ENCODE data around the gene BGLAP. TPM values are rescaled to one million over a fixed set of nuclear protein-coding genes. Genes with fewer than 3 reads are reported as not detected.
A peak's percentile ranks its signal among the peaks of the same experiment; 100 is the strongest.

BGLAP gene
- total RNA-seq, 1 experiment from 2014 or later = 2.3 TPM

DNA sequence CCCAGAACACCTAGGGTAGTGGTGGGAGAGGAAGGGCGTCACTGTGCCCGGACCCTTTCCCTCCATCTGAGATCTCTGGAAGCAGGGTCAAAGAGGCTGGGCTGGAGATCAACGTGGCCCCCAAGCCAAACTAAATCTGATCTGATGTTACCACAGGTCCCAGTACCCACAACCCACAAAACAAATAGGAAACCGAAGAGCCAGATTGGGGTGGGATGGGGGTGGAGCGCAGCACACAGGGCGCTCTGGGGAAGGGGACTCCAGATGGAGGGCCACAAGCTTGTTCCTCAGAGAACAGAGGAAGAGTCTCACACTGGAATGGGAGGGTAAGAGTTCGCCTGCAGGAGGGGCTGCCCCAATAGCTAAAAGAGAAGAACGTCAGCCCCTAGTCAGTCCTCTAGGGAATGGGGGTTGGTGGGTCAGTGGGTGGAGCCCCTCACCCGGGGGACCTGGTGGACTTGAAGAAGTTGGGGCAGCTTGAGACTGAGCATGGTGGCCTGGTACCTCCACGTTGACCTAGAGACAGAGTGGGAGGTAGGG, 4.3 kb downstream of the BGLAP start (continued):
- TF ChIP-seq NR1H2 (CRISPR knock-in tag; IDR thresholded peaks at IDR 0.05) = no peak

DNA sequence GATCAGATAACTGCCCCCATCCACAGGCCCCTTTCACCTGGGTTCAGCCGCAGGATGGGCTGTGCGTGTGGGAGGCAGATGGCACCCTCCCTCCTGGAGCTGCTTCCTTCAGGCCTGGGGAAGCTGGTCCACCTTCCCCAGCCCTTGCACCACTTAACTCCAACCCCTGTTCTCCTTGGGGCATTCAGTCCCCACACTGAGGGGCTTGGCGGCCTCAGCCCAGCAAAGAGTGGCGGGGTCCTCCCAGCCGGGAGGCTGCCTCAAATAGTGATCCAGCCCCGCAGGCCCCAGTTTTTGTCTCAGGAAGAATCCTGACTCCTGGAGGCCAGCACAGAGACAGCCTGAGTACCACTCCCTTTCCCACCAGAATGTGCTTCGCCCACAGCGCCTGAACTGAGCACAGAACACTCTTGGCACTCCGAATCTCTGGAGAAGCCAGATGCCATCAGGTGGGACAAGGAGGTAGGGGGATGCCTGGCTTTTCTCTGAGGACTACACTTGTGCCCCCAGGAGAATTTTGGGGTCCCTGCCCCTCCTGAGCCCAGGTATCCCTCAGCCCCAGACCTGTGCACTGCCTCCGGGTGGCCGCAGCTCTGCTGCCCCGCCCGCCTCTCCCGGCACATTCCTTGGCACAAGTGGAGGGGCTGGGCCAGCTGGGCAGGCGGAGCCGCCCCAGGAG, 4.9 kb downstream of the BGLAP start:
- Mint-ChIP-seq H3K4me3 (no peak overlapping the region), H3K27ac (no peak overlapping the region), H3K36me3 (peaks cover 22% of the 10 kb centered on the region), H3K4me1 (peaks cover 22% of the 10 kb centered on the region), H3K9me3 (no peaks in the 10 kb centered on the region), H3K27me3 (ENCODE audit: low read depth) (peaks cover 4% of the 10 kb centered on the region)
- DNase-seq (ENCODE audit: low spot score) = no peak
- POLR2A ChIA-PET = interaction anchor here (1.1 to 1.5 kb wide), 4 partner anchors 34 to 270 kb away, joined by 3 to 7 read pairs (median 4); partner anchors contain the start of genes PMF1 and SMG5
- TF ChIP-seq NFATC4 (CRISPR knock-in tag; IDR thresholded peaks at IDR 0.05) (no peak), FOXP1 (CRISPR knock-in tag; IDR thresholded peaks at IDR 0.05; ENCODE audit: borderline replicate concordance) (0 out of 2 replicates have a peak, but pooled peaks have one; percentile 18), SP1 (CRISPR knock-in tag; conservative IDR thresholded peaks at IDR 0.05) (0 out of 2 replicates have a peak, but pooled peaks have one; percentile 20)
- CTCF ChIA-PET = interaction anchor here (0.7 to 5.1 kb wide), 14 partner anchors 13 to 199 kb away, joined by 3 to 84 read pairs (median 8); partner anchors contain the start of gene SMG5
- ATAC-seq = peak; percentile 4

DNA sequence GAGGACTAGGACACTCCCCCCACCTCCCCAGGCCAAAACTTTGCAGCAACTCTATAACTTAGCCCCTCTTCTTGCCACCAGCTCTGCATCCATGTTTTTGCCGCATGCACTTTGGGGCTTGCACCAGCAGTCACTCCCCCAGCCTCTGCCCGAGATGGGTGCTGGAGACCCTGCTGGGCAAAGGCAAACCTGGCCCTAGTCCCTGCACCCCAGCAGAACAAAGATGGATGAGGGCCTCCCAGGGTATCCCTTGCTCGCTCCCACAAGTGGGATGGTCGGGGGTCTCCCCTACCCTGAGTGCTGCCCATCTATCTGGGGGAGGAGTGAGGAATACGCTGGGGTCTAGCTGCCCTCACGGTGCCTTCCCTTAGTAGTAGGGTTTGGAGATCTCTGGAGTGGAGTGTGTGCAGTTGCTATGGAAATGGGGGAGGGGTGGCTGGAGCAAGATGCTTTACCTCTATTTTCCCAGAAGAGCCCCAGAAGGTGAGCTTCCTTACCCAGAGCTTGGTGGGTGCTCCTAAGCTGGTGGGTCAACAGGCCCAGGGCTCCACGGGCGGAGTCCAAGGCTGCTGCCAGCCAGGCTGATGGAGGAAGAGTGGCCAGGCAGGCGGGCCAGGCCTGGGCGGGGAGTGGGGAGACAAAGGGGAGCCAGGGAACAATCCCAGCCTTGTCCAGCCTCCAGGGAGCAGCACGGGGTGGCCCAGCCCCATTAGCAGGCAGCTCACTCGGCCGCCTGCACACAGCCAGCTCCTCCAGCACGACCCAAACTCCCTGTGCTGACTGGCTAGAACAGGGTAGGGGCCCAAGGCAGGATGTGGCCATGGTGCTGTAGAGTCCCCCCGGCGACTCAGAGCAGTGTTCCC, 5.7 kb downstream of the BGLAP start, which contains the start of gene PAQR6:
Gene PAQR6 (minus strand): TSS at position 597 of the 863 bp plus-strand sequence. CDS start 1,325 bp downstream, outside the sequence.
- H3K4me1 Mint-ChIP-seq = peaks cover 22% of the 10 kb centered on the region
- H3K4me3 Mint-ChIP-seq = no peak within 1 kb of the TSS
- ATAC-seq (peak; percentile 31), DNase-seq (ENCODE audit: low spot score) (peak; percentile 47)
- H3K9me3 Mint-ChIP-seq = no peaks in the 10 kb centered on the region
- peak within 1 kb of the TSS; percentile 49 for H3K27ac Mint-ChIP-seq
- POLR2A ChIA-PET = interaction anchor here (0.6 to 1.2 kb wide), 3 partner anchors 34 to 980 kb away, joined by 3 to 4 read pairs (median 3); partner anchors contain the start of gene PMF1
- H3K27me3 Mint-ChIP-seq (ENCODE audit: low read depth) = peaks cover 4% of the 10 kb centered on the region
- CTCF ChIA-PET = interaction anchor here (0.5 to 5.1 kb wide), 18 partner anchors 12 to 162 kb away, joined by 3 to 84 read pairs (median 3); partner anchors contain the start of gene SMG5
- peaks cover 30% of the 10 kb centered on the region for H3K36me3 Mint-ChIP-seq
- TF ChIP-seq, protein P1, sequence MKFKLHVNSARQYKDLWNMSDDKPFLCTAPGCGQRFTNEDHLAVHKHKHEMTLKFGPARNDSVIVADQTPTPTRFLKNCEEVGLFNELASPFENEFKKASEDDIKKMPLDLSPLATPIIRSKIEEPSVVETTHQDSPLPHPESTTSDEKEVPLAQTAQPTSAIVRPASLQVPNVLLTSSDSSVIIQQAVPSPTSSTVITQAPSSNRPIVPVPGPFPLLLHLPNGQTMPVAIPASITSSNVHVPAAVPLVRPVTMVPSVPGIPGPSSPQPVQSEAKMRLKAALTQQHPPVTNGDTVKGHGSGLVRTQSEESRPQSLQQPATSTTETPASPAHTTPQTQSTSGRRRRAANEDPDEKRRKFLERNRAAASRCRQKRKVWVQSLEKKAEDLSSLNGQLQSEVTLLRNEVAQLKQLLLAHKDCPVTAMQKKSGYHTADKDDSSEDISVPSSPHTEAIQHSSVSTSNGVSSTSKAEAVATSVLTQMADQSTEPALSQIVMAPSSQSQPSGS (CRISPR knock-in tag; IDR thresholded peaks at IDR 0.05; ENCODE audit: borderline replicate concordance, low read depth) = no peak
- TF ChIP-seq FOXJ3 (CRISPR knock-in tag; IDR thresholded peaks at IDR 0.05; ENCODE audit: borderline replicate concordance) (no peak), ZNF396 (CRISPR knock-in tag; IDR thresholded peaks at IDR 0.05; ENCODE audit: borderline replicate concordance) (no peak), IRF2 (CRISPR knock-in tag; IDR thresholded peaks at IDR 0.05; ENCODE audit: borderline replicate concordance, low read depth) (no peak), KAT7 (CRISPR knock-in tag; IDR thresholded peaks at IDR 0.05; ENCODE audit: borderline replicate concordance) (no peak), PRDM15 (CRISPR knock-in tag; IDR thresholded peaks at IDR 0.05) (no peak), MYBL2 (CRISPR knock-in tag; IDR thresholded peaks at IDR 0.05) (no peak), SP1 (CRISPR knock-in tag; conservative IDR thresholded peaks at IDR 0.05) (no peak), ATF1 (CRISPR knock-in tag; IDR thresholded peaks at IDR 0.05) (no peak)
- TF ChIP-seq, protein P2, sequence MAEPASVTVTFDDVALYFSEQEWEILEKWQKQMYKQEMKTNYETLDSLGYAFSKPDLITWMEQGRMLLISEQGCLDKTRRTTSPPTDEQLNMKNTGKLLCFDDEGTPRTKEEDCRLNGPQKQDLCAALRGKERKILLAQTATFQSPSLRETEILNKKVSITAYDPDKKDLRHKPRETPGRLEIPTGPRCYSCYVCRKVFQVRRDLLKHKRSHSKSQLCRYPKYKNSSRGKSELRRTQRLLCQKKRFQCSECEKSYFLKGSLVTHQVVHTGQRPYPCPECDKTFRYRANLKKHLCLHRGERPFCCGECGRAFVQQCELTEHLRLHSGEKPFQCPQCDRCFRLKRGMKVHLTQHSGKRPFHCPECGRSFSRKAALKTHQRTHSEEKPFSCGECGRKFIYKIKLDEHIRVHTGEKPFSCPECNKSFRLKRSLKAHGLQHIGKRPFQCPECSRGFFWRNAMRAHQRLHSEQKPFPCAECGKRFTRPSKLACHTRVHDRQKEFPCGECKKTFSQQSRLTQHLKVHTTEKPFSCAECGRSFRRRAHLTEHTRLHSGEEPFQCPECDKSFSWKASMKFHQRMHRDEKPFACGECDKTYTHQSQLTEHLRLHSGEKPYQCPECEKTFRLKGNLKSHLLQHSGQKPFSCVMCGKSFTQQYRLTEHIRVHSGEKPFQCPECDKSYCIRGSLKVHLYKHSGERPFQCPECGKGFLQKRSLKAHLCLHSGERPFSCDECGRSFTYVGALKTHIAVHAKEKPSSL (CRISPR knock-in tag; conservative IDR thresholded peaks at IDR 0.05) = no peak
- TF ChIP-seq, protein P3, sequence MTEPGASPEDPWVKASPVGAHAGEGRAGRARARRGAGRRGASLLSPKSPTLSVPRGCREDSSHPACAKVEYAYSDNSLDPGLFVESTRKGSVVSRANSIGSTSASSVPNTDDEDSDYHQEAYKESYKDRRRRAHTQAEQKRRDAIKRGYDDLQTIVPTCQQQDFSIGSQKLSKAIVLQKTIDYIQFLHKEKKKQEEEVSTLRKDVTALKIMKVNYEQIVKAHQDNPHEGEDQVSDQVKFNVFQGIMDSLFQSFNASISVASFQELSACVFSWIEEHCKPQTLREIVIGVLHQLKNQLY (CRISPR knock-in tag; IDR thresholded peaks at IDR 0.05) = no peak
- TF ChIP-seq, protein P4, sequence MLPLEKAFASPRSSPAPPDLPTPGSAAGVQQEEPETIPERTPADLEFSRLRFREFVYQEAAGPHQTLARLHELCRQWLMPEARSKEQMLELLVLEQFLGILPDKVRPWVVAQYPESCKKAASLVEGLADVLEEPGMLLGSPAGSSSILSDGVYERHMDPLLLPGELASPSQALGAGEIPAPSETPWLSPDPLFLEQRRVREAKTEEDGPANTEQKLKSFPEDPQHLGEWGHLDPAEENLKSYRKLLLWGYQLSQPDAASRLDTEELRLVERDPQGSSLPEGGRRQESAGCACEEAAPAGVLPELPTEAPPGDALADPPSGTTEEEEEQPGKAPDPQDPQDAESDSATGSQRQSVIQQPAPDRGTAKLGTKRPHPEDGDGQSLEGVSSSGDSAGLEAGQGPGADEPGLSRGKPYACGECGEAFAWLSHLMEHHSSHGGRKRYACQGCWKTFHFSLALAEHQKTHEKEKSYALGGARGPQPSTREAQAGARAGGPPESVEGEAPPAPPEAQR (CRISPR knock-in tag; IDR thresholded peaks at IDR 0.05) = no peak
- TF ChIP-seq, protein P5, sequence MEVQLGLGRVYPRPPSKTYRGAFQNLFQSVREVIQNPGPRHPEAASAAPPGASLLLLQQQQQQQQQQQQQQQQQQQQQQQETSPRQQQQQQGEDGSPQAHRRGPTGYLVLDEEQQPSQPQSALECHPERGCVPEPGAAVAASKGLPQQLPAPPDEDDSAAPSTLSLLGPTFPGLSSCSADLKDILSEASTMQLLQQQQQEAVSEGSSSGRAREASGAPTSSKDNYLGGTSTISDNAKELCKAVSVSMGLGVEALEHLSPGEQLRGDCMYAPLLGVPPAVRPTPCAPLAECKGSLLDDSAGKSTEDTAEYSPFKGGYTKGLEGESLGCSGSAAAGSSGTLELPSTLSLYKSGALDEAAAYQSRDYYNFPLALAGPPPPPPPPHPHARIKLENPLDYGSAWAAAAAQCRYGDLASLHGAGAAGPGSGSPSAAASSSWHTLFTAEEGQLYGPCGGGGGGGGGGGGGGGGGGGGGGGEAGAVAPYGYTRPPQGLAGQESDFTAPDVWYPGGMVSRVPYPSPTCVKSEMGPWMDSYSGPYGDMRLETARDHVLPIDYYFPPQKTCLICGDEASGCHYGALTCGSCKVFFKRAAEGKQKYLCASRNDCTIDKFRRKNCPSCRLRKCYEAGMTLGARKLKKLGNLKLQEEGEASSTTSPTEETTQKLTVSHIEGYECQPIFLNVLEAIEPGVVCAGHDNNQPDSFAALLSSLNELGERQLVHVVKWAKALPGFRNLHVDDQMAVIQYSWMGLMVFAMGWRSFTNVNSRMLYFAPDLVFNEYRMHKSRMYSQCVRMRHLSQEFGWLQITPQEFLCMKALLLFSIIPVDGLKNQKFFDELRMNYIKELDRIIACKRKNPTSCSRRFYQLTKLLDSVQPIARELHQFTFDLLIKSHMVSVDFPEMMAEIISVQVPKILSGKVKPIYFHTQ (CRISPR knock-in tag; IDR thresholded peaks at IDR 0.05) = no peak

All from WTC11 (cell line).